NOMO-1 treated with dmso at 0.1 percent for 144 hours (cell line): Measurements from ENCODE around the gene RPS15.
A peak's percentile ranks its signal among the peaks of the same experiment; 100 is the strongest.

Experiments
- DNase-seq: peaks from one replicate; lab custom pipeline; 2025; ENCODE audit not compliant: unreplicated experiment; lab: John Stamatoyannopoulos, UW

The RPS15 gene

GRCh38 chr19:1401889-1402217, 36.3 kb upstream of the RPS15 start:
- no peak for DNase-seq

- no peak for DNase-seq
Observed at GRCh38 chr19:1402411-1403070, 35.7 kb upstream of the RPS15 start.

GRCh38 chr19:1406774-1407527, 31.2 kb upstream of the RPS15 start:
- peak; percentile 91 for DNase-seq

- DNase-seq, result no peak
Observed at GRCh38 chr19:1407528-1408299, 30.5 kb upstream of the RPS15 start, which contains the start of gene DAZAP1. Gene DAZAP1 (plus strand): TSS chr19:1407586. CDS start chr19:1407774, 188 bp downstream.

- peak; percentile 21 for DNase-seq
Observed at GRCh38 chr19:1408300-1409203, 29.6 kb upstream of the RPS15 start.

- DNase-seq, result no peak
Observed at GRCh38 chr19:1409204-1410005, 28.8 kb upstream of the RPS15 start.

GRCh38 chr19:1410136-1410786, 27.9 kb upstream of the RPS15 start:
- DNase-seq, result no peak

GRCh38 chr19:1410789-1411188, 27.4 kb upstream of the RPS15 start:
- DNase-seq, result no peak

GRCh38 chr19:1411255-1412191, 26.7 kb upstream of the RPS15 start:
- DNase-seq, result no peak

GRCh38 chr19:1412323-1412923, 25.8 kb upstream of the RPS15 start:
- DNase-seq, result no peak

GRCh38 chr19:1412995-1413800, 25.0 kb upstream of the RPS15 start:
- DNase-seq, result no peak

- DNase-seq, result no peak
Observed at GRCh38 chr19:1416014-1416841, 22.0 kb upstream of the RPS15 start.

- no peak for DNase-seq
Observed at GRCh38 chr19:1417145-1417544, 21.1 kb upstream of the RPS15 start.

- DNase-seq, result no peak
Observed at GRCh38 chr19:1417681-1418495, 20.3 kb upstream of the RPS15 start.

GRCh38 chr19:1418496-1418775, 19.8 kb upstream of the RPS15 start:
- DNase-seq, result no peak
